ENCODE data around the gene ID3.

ID3 gene, protein sequence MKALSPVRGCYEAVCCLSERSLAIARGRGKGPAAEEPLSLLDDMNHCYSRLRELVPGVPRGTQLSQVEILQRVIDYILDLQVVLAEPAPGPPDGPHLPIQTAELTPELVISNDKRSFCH

DNA sequence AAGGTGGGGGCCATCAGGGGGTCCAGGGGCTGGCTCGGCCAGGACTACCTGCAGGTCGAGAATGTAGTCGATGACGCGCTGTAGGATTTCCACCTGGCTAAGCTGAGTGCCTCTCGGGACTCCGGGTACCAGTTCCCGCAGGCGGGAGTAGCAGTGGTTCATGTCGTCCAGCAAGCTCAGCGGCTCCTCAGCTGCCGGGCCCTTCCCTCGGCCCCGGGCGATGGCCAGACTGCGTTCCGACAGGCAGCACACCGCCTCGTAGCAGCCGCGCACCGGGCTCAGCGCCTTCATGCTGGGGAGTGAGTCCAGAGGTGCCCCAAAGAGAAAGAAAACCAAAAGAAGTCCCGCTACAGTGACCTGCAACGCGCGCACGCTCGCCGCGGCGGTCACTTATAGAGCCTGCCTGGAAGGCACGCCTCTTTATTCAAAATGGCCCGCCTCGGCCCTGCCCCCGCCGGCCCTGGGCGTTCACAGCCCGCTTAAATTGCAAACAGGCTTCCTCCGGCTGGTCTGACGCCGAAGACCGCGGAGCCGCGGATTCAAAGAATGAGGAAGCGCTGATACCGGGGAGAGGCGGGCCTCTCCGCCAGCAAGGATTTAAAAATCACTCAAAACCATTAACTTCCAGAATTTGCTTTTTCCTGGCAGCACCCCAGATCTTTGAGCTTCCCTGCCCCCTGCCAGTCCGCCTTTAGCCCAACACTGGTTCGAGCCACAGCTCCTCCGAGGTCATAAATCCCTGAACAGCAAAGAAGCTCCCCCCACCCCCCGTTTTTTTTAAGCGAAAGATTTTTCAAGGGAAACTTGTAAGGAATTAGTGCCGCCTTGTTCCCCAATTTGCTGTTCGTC is at the start of gene ID3:
Gene ID3 (minus strand): TSS at position 366 of the 849 bp plus-strand sequence. CDS start 75 bp downstream, at position 291.
- DNase-seq: peak; percentile 90

- DNase-seq: no peak
Observed at GRCh38 chr1:23607944-23608343, 48.6 kb upstream of the ID3 start.

- DNase-seq: no peak
Observed at GRCh38 chr1:23601968-23602876, 42.9 kb upstream of the ID3 start.

GRCh38 chr1:23601135-23601967 is 42.0 kb upstream of the ID3 start:
- peak; percentile 47 for DNase-seq

DNA sequence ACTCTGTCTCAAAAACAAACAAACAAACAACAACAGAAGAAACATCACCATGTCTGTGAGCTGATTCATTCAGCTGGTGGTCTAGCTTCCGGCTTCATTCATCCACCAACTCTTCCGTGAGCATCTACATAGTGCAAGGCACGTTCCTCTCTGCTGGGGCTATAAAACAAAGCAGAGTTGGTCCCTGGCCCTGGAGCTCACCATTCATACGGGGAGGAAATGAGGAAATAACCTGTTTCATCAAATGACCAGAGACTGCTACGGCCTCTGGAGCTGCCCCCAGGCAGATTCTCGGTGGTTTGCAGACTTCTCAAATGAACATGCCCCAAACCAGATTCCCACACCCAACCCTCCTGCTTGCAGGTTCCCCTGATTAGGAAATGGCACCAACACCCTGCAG is 41.0 kb upstream of the ID3 start:
- DNase-seq: no peak

GRCh38 chr1:23599125-23599524 is 39.8 kb upstream of the ID3 start:
- no peak for DNase-seq

- DNase-seq: no peak
Observed at GRCh38 chr1:23598424-23598823, 39.1 kb upstream of the ID3 start.

DNA sequence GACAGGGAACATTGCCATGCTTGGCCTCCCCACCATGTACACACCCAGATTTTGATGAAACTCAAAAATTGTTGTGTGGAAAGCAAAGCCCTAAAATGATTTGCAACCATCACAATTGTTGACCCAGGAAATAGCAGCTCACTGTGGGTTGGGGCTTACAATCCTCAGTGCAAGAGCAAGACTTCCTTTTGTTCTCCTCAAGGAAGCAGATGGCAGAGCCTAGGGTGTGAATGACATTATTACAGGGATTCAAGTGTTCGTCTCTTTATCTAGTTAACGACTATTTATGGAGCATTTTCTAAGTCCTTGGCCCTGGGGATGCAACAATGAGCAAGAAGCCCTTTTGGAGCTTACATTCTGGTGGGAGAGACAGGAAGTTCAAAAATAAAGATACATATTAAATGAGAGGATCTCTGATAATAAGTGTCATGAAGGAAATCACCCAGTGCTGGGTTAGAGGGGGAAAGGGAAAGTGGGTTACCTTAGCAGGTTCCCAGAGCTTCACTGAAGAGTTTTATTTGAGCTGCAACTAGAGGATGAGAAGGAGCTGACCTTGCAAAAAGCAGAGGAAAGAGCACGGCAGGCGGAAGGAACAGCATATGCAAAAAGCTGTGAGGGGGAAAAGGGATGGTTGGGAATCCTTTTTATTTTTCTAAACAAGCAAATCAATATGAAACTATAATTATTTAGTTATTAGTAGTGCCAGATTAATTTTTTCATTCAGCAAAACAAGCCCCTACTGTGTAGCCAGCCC is 38.5 kb upstream of the ID3 start:
- DNase-seq: no peak

DNA sequence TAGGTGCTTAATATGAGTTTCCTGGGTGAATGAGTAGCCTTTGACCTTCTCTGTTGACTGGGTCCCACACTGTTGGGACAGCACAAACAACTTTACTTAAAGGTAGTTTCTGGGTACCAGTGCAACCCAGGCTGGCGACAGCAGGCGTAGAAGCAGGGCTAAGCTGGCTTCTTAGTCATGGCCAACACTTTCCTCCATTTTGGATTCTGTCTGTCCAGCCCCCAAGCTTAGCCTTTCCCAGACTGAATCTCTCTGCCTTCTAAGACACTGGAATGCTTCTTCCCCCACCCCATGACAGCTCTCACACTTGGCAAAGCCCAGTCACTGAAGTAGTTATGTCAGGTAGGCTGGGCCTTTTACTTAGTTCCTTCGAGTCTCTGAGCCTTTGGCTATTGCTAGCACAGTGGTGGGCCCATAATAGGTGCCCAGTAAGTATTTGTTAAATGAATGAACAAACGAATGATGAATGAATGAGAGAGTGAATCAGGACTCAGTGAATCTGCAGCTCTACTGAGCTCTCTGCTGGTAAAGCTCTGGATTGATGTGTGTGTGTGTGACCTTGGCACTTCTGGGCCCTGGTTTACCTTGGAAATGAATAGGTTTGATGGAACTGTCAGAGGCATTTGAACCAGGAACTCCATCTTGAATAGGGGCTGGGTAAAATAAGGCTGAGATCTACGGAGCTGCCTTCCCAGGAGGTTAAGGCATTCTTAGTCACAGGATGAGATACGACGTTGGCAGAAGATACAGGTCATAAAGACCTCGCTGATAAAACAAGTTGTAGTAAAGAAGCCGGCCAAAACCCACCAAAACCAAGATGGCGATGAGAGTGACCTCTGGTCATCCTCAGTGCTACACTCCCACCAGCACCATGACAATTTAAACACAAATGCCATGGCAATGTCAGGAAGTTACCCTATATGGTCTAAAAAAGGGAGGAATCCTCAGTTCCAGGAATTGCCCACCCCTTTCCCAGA is 37.4 kb upstream of the ID3 start:
- DNase-seq: no peak

GRCh38 chr1:23594927-23595353 is 35.6 kb upstream of the ID3 start:
- DNase-seq: no peak

DNA sequence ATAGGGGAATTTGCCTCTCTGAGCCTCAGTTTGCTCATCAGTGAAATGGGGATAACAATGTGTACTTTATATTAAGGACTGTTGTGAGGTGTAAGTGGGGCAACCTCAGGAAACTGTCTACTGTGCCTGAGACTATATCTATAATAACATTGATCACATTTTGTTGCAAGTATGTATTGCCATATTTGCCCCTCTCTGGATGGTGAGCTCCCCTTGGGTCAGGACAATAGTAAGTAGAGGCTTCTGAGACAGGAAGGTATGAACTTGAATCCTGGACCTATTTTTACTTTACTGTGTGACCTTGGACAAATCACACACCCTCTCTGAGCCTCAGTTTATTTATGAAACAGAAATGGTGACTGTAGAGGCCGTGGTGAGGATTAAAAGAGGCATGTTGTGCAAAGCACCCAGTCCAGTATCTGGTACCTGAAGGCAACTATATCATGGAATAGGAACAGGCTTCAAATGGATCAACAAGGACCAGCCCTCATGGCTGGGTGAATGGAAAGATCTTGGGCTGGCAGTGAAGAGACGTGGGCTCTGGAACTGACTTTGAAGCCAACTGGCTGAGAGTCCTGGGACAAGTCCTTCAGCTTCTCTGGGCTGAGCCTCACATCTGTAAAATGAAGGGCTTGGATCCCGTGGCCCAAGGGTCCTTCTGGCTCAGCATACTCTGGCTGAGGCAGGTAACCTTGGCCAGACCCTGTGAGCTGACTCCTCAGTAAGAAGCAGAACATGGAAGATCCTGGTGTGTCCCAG is 35.0 kb upstream of the ID3 start:
- no peak for DNase-seq

GRCh38 chr1:23593556-23594148 is 34.4 kb upstream of the ID3 start:
- no peak for DNase-seq

DNA sequence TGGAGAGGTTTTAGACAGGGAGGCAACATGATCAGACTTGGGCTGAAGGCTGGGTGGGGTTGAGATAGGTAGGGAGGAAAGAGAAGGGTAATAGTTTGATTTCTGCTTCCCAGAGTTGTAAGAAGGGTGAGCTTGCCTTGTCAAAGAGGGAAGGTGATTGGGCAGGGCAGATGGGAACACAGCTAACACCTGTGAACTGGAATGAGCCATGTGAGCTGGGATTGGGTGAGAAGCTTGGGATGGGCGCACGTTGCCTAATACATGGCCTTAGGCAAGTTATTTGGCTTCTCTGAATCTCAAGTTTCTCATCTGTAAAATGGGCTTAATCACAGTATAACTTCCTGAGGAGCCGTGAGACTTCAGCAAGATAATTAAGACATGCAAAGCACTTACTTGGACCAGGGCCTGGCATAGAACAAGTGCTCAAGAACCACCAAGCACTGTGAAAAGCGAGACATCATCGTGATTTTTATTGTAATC is 33.8 kb upstream of the ID3 start:
- DNase-seq: no peak

DNA sequence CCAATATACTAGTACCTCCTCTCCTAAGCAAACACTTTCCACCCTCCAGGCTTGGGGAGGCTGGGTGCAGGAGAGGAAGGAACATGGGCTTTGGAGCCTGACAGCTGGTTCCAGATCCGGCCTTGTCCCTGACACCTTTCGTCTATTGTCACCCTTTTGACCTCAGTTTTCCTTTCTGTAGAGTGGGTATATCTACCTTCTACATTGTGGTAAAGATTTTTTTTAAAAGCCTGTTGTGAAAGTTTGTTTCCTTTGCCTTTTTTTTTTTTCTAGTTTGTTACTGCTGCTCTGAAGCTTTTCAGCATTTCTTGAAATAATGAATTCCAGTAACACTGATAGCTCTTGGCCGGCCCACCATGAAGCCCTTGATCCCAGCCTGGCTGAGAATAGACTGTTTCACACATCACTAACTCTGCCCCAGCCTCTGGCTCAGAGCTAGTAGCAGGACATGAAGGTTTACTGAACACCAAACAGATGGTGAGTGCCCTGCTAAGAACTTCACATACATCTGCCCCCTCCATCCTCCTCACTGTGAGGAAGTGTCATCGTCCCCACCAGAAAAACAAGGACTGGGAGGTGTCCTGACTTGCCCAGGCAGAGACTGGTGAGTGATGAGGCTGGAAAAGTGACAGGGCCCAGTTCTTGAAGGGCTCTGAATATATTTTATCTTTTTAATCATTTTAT is 33.0 kb upstream of the ID3 start:
- peak; percentile 38 for DNase-seq

DNA sequence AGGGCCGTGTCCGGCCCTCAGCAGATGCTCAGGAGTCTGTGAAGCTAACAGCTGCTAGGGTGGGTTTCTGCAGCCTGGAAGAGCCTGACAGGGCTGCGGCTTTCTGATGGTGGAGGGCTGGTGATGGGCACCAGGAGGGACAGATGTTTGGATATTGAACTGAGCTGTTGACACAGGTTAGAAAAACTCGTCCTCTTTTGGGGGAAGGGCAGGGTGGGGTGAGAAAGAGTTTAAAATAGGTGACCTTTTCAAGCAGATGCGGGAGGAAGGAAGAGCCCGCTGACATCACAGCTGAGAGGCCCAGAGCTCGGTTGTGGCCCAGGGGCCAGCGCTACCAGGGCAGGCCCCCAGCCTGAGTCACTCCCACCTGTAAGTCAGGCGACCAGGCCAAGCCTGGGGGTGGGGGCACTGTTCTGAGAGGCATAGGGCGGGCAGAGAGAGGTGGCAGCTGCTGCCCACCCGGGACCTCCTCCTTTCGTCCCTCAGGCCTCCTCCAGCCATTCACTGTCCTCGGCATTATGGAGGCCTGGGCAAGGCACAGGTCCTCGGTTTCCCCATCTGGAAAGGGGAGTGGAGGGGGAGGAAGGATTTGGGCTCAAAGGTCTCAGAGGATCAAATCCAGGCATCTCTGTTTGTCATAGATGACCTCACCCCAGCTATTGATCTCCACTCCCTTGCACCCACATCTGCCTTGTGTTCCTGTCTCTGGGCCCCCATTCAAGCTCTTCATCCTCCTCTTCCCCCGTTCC is 32.3 kb upstream of the ID3 start:
- no peak for DNase-seq

GRCh38 chr1:23590058-23590783 is 30.9 kb upstream of the ID3 start:
- DNase-seq: no peak

- DNase-seq: no peak
Observed at GRCh38 chr1:23589585-23589986, 30.3 kb upstream of the ID3 start.
